Liver (tissue), 9 donors: Measurements from ENCODE around the gene ANKRD44. TPM values are rescaled to one million over a fixed set of nuclear protein-coding genes. Genes with fewer than 3 reads are reported as not detected.

Experiments used
- DNase-seq: peaks from one replicate; pipeline ENCODE4 v3.0.0-alpha.2; 2017; ENCODE audit warnings: low spot score
- H3K27ac ChIP-seq, 2 donors: one replicate each; pipeline ENCODE4 v1.7.0; 2013; ENCODE audit warnings: inconsistent platforms in 2 of 2, low read length in 2 of 2, control low read depth in 1 of 2, low read depth in 1 of 2, mild to moderate bottlenecking in 1 of 2
- H3K27me3 ChIP-seq, 4 donors: one replicate each; pipeline versions ENCODE4 v1.6.1 to v1.7.0; 2013; ENCODE audit warnings: low read length in 3 of 4, inconsistent platforms in 1 of 4, mild to moderate bottlenecking in 1 of 4, moderate library complexity in 1 of 4; ENCODE audit not compliant: control insufficient read depth in 4 of 4, insufficient read depth in 4 of 4
- H3K36me3 ChIP-seq, 4 donors: one replicate each; pipeline versions ENCODE4 v1.6.1 to v1.7.0; 2013; ENCODE audit warnings: low read length in 3 of 4, mild to moderate bottlenecking in 3 of 4, low read depth in 1 of 4, moderate library complexity in 1 of 4; ENCODE audit not compliant: control insufficient read depth in 4 of 4, insufficient read depth in 3 of 4
- H3K4me1 ChIP-seq, 4 donors: one replicate each; pipeline versions ENCODE4 v1.6.1 to v1.7.0; 2013; ENCODE audit warnings: low read length in 3 of 4, mild to moderate bottlenecking in 3 of 4, moderate library complexity in 1 of 4; ENCODE audit not compliant: control insufficient read depth in 4 of 4, insufficient read depth in 4 of 4
- H3K4me3 ChIP-seq, 3 donors: one replicate each; pipeline versions ENCODE4 v1.6.1 to v1.7.0; 2013; ENCODE audit warnings: low read length in 3 of 3, control low read depth in 1 of 3, low read depth in 1 of 3, mild to moderate bottlenecking in 1 of 3
- H3K9ac ChIP-seq, 2 donors: one replicate each; pipeline ENCODE4 v1.7.0; 2013; ENCODE audit warnings: low read length in 2 of 2, mild to moderate bottlenecking in 2 of 2, moderate library complexity in 2 of 2, control low read depth in 1 of 2, low read depth in 1 of 2
- H3K9me3 ChIP-seq, 4 donors: one replicate each; pipeline versions ENCODE4 v1.6.1 to v1.7.0; 2013; ENCODE audit warnings: low read length in 3 of 4; ENCODE audit not compliant: control insufficient read depth in 4 of 4
- CTCF ChIP-seq: fragments of 150-350 bp; IDR thresholded peaks from 2 replicates; pipeline ENCODE4 v1.5.1; 2017; ENCODE audit warnings: improper control_type of control experiment, low read depth, low read length; ENCODE audit not compliant: missing input control
- EGR1 ChIP-seq, 2 donors: IDR thresholded peaks; 2 replicates each; pipeline ENCODE4 v1.6.1; 2016 to 2018; ENCODE audit warnings: antibody characterized with exemption in 2 of 2, low read depth in 2 of 2
- FOXA2 ChIP-seq: IDR thresholded peaks from 2 replicates; pipeline ENCODE4 v1.6.1; 2016; ENCODE audit warnings: antibody characterized with exemption
- HNF4A ChIP-seq, 2 donors: conservative IDR thresholded peaks; 2 replicates each; pipeline ENCODE4 v1.6.1; 2016; ENCODE audit warnings: antibody characterized with exemption in 2 of 2, mild to moderate bottlenecking in 2 of 2
- JUND ChIP-seq, 2 donors: IDR thresholded peaks; 2 replicates each; pipeline ENCODE4 v1.6.1; 2016; ENCODE audit warnings: antibody characterized with exemption in 2 of 2
- NR2F2 ChIP-seq: IDR thresholded peaks from 2 replicates; pipeline ENCODE4 v1.6.1; 2016; ENCODE audit warnings: antibody characterized with exemption
- RAD21 ChIP-seq, 2 donors: IDR thresholded peaks; 2 replicates each; pipeline ENCODE4 v1.6.1; 2016; ENCODE audit warnings: antibody characterized with exemption in 2 of 2, mild to moderate bottlenecking in 2 of 2
- REST ChIP-seq: IDR thresholded peaks from 2 replicates; pipeline ENCODE4 v1.6.1; 2016; ENCODE audit warnings: antibody characterized with exemption, mild to moderate bottlenecking
- RXRA ChIP-seq, 2 donors: IDR thresholded peaks; 2 replicates each; pipeline ENCODE4 v1.6.1; 2017 to 2018; ENCODE audit warnings: antibody characterized with exemption in 2 of 2, mild to moderate bottlenecking in 1 of 2
- YY1 ChIP-seq: IDR thresholded peaks from 2 replicates; pipeline ENCODE4 v1.6.1; 2016; ENCODE audit warnings: antibody characterized with exemption, mild to moderate bottlenecking
- ZBTB33 ChIP-seq: IDR thresholded peaks from 2 replicates; pipeline ENCODE4 v1.6.1; 2016; ENCODE audit warnings: antibody characterized with exemption
- WGBS: extraction: QIAGEN DNeasy Blood & Tissue Kit; methylation state at CpG from one replicate; pipeline ENCODE4 v1.1.7; 2013; 5-methylcytosine and 5-hydroxymethylcytosine counted together
- polyA plus RNA-seq, 2 donors: library from polyadenylated mRNA; stranded (reverse) in 1 of 2; unstranded in 1 of 2; fragments of 200-250 nt in 1 of 2; fragments of >200 nt in 1 of 2; fragmentation: Nextera tagmentation in 1 of 2; extraction: Ambion mirVana in 1 of 2; gene quantifications; one replicate each; pipeline versions ENCODE4 v1.2.1 to v1.2.3, GENCODE V29; 2013 to 2015
- total RNA-seq, 2 donors: library from RNA; depleted of rRNA; stranded (reverse); fragments of >200 nt; gene quantifications; one replicate each; pipeline ENCODE4 v1.2.3, GENCODE V29; 2014
- donor health status: healthy.
- donor health status: healthy.
- donor health status: healthy.
- donor health status: healthy.
- donor health status: healthy.

Gene ANKRD44
- total and polyA plus RNA-seq, 4 donors, result 3.8 to 18.2 (median 6.8) TPM

DNA sequence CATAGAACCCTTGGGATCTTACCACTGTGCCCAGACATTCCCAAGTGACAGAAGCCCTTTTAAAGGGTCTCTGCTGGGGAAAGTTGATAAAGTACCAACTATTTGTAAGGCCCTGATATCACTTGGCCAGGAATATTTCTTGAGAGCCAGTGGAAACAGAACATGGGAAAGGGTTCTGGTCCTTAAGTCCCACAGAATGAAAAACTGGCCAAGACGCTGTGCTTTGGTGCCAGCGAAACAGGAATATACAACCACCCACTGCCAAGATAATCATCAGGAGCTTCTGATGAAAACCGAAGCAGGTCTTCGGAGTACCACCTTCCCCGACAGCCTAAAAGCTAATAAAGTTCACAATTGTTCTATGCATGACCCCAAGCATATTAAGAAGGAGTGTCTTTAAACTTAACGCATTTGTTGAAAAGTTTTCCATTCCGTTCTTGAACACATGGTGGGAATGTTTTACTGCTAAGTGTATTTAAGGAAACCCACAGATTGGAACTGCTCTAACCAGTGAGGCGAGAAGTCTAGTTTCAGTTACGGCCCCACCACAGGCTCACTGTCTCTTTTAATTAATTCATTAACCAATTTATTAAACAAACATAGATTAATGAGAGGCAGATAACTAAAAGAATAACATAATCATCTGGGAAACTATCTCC is 152.6 kb downstream of the ANKRD44 start:
- no peaks in the 10 kb centered on the region for H3K27me3 ChIP-seq
- peak overlapping the region; percentile 19 to 48 for H3K27ac ChIP-seq
- no peak overlapping the region for H3K4me3 ChIP-seq
- WGBS, result 76% methylated on average over 9 of the region's 9 CpGs
- no peaks in the 10 kb centered on the region for H3K9me3 ChIP-seq
- no peak for TF ChIP-seq RAD21 (IDR thresholded peaks at IDR 0.05)
- TF ChIP-seq NR2F2, result no peak
- no peak for TF ChIP-seq EGR1 (IDR thresholded peaks at IDR 0.05; ENCODE audit: low read depth in 2 of 2)
- H3K4me1 ChIP-seq, result peaks cover 0 to 10% (median 4%) of the 10 kb centered on the region in 4 donors
- DNase-seq, result no peak
- no peaks in the 10 kb centered on the region for H3K36me3 ChIP-seq
- no peak overlapping the region for H3K9ac ChIP-seq

GRCh38 chr2:197156771-197157170 is 153.8 kb downstream of the ANKRD44 start:
- TF ChIP-seq ZBTB33, result no peak
- TF ChIP-seq YY1, result no peak
- no peak for TF ChIP-seq FOXA2
- TF ChIP-seq HNF4A (conservative IDR thresholded peaks at IDR 0.05), result no peak
- TF ChIP-seq CTCF, result no peak
- TF ChIP-seq RXRA (IDR thresholded peaks at IDR 0.05), result no peak
- TF ChIP-seq RAD21 (IDR thresholded peaks at IDR 0.05), result no peak
- no peak for TF ChIP-seq JUND (IDR thresholded peaks at IDR 0.05)
- no peak for TF ChIP-seq REST
- no peak for DNase-seq
- no peak overlapping the region for H3K4me3 ChIP-seq
- no peaks in the 10 kb centered on the region for H3K27me3 ChIP-seq
- peaks cover 0 to 10% (median 4%) of the 10 kb centered on the region in 4 donors for H3K4me1 ChIP-seq
- 79% methylated on average over 6 of the region's 6 CpGs for WGBS
- H3K27ac ChIP-seq, result no peak overlapping the region
- H3K9ac ChIP-seq, result no peak overlapping the region
- H3K36me3 ChIP-seq, result no peaks in the 10 kb centered on the region
- no peaks in the 10 kb centered on the region for H3K9me3 ChIP-seq
